Measurements from ENCODE around the gene CENPF. TPM values are rescaled to one million over a fixed set of nuclear protein-coding genes. Genes with fewer than 3 reads are reported as not detected.

CENPF gene
- total RNA-seq, 2 donors from 2014 or later: 2.9 to 10.9 TPM

GRCh38 chr1:214658785-214659184 lies 55.8 kb downstream of the CENPF start:
- no peak for DNase-seq (ENCODE audit: low spot score)
- Histone ChIP-seq H3K4me3 (no peak overlapping the region), H3K36me3 (no peaks in the 10 kb centered on the region), H3K9me3 (no peaks in the 10 kb centered on the region), H3K27ac (no peak overlapping the region), H3K27me3 (replicated peaks; ENCODE audit: insufficient read depth) (no peaks in the 10 kb centered on the region), H3K4me1 (replicated peaks) (no peaks in the 10 kb centered on the region)
- 74% methylated on average over 9 of the region's 9 CpGs for WGBS
- TF ChIP-seq, protein P1, sequence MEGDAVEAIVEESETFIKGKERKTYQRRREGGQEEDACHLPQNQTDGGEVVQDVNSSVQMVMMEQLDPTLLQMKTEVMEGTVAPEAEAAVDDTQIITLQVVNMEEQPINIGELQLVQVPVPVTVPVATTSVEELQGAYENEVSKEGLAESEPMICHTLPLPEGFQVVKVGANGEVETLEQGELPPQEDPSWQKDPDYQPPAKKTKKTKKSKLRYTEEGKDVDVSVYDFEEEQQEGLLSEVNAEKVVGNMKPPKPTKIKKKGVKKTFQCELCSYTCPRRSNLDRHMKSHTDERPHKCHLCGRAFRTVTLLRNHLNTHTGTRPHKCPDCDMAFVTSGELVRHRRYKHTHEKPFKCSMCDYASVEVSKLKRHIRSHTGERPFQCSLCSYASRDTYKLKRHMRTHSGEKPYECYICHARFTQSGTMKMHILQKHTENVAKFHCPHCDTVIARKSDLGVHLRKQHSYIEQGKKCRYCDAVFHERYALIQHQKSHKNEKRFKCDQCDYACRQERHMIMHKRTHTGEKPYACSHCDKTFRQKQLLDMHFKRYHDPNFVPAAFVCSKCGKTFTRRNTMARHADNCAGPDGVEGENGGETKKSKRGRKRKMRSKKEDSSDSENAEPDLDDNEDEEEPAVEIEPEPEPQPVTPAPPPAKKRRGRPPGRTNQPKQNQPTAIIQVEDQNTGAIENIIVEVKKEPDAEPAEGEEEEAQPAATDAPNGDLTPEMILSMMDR (IDR thresholded peaks at IDR 0.05): peak in 2 of 4 experiments; percentile 5 to 10
- no peak for TF ChIP-seq POLR2AphosphoS5 (IDR thresholded peaks at IDR 0.05)
- no peak for TF ChIP-seq POLR2A (IDR thresholded peaks at IDR 0.05)
- intact Hi-C loops (cut with DNase I): no loop called here

- TF ChIP-seq POLR2AphosphoS5 (IDR thresholded peaks at IDR 0.05): no peak
- TF ChIP-seq POLR2A (IDR thresholded peaks at IDR 0.05): no peak
- TF ChIP-seq, protein P1 (IDR thresholded peaks at IDR 0.05): no peak
- Histone ChIP-seq H3K4me3 (no peak overlapping the region), H3K9me3 (no peaks in the 10 kb centered on the region), H3K4me1 (replicated peaks) (no peaks in the 10 kb centered on the region), H3K27ac (no peak overlapping the region), H3K36me3 (no peaks in the 10 kb centered on the region), H3K27me3 (replicated peaks; ENCODE audit: insufficient read depth) (no peaks in the 10 kb centered on the region)
- intact Hi-C loops (cut with DNase I): loop anchor here (2.0 to 5.0 kb wide), 2 partner anchors 487 to 867 kb away; no protein-coding TSS in a partner anchor
- WGBS: 72% methylated on average over 2 of the region's 2 CpGs
- no peak for DNase-seq (ENCODE audit: low spot score)
Observed at GRCh38 chr1:214660190-214660589, 57.2 kb downstream of the CENPF start.

- no peak for DNase-seq (ENCODE audit: low spot score)
- no peak overlapping the region for H3K4me3 ChIP-seq
- H3K27ac ChIP-seq: no peak overlapping the region
- no peaks in the 10 kb centered on the region for H3K27me3 ChIP-seq (replicated peaks; ENCODE audit: insufficient read depth)
- no peaks in the 10 kb centered on the region for H3K9me3 ChIP-seq
- no peaks in the 10 kb centered on the region for H3K36me3 ChIP-seq
- TF ChIP-seq POLR2AphosphoS5 (IDR thresholded peaks at IDR 0.05) (no peak), POLR2A (IDR thresholded peaks at IDR 0.05) (no peak)
- TF ChIP-seq, protein P1 (IDR thresholded peaks at IDR 0.05): peak in 2 of 4 experiments; percentile 17 to 25
- 55% methylated on average over 4 of the region's 4 CpGs for WGBS
- intact Hi-C loops (cut with DNase I): loop anchor here (2.0 to 5.0 kb wide), 2 partner anchors 486 to 866 kb away; no protein-coding TSS in a partner anchor
- no peaks in the 10 kb centered on the region for H3K4me1 ChIP-seq (replicated peaks)
Observed at GRCh38 chr1:214660900-214661299, 57.9 kb downstream of the CENPF start.

- Histone ChIP-seq H3K4me3 (no peak overlapping the region), H3K27ac (no peak overlapping the region), H3K9me3 (no peaks in the 10 kb centered on the region), H3K4me1 (replicated peaks) (no peaks in the 10 kb centered on the region), H3K27me3 (replicated peaks; ENCODE audit: insufficient read depth) (no peaks in the 10 kb centered on the region), H3K36me3 (no peaks in the 10 kb centered on the region)
- 85% methylated on average over 3 of the region's 3 CpGs for WGBS
- DNase-seq (ENCODE audit: low spot score): no peak
- TF ChIP-seq POLR2AphosphoS5 (IDR thresholded peaks at IDR 0.05) (no peak), POLR2A (IDR thresholded peaks at IDR 0.05) (no peak)
- TF ChIP-seq, protein P1 (IDR thresholded peaks at IDR 0.05): no peak
- intact Hi-C loops (cut with DNase I): loop anchor here (5.0 kb wide), 1 partner anchor 485 kb away; no protein-coding TSS in a partner anchor
Observed at GRCh38 chr1:214662223-214662785, 59.3 kb downstream of the CENPF start.

All from prostate gland (tissue), 2 donors.